IPS DF 4.7 (cell line): ENCODE data around the gene RASL10B.

Source experiments
- DNase-seq: peaks from one replicate; pipeline ENCODE4 v3.0.0-alpha.2; 2013; ENCODE audit warnings: low spot score; ENCODE audit errors: extremely low read depth

RASL10B gene

DNA sequence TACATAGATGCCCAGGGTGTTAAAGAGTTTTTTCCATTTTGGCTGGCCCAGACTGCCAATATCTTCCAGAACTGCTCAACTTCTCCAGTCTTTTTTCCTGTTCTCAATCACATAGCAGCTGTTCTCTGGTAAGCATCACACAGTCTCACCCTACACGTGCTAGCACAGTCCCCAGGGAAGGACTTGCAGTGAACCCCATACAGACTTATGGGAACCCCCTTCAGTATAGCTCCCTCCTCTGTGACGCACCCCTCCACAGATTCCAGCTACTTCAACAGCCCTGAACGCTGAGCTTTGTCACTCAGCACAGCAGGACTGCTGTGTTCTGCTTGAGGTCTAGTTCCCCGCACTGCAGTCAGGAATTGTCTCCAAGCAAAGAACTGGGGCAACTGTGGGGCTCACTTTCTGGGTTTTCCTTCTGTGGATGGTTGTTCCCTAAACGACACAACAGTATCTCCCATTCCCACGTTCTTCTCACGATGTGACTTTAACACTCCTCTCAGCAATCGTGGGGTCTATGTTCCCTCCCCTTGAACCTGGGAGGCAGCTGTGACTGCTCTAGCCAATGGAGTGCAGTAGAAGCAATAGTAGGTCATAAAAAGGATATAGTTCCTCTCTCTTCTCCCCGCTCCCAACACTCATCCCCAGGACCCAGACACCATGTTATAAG is 60.4 kb downstream of the RASL10B start:
- DNase-seq: no peak
